ENCODE data around the gene VPS13A.

Gene VPS13A

GRCh38 chr9:77462066-77462465, 284.7 kb downstream of the VPS13A start:
- Mint-ChIP-seq H3K4me1 (ENCODE audit: low read depth) (peaks cover 3% of the 10 kb centered on the region), H3K27ac (no peak overlapping the region), H3K4me3 (no peak overlapping the region), H3K9me3 (ENCODE audit: low read depth) (no peaks in the 10 kb centered on the region), H3K27me3 (no peaks in the 10 kb centered on the region), H3K36me3 (no peaks in the 10 kb centered on the region)

- H3K27ac Mint-ChIP-seq: no peak overlapping the region
- H3K27me3 Mint-ChIP-seq: no peaks in the 10 kb centered on the region
- no peaks in the 10 kb centered on the region for H3K36me3 Mint-ChIP-seq
- no peak overlapping the region for H3K4me3 Mint-ChIP-seq
- no peaks in the 10 kb centered on the region for H3K9me3 Mint-ChIP-seq (ENCODE audit: low read depth)
- no peaks in the 10 kb centered on the region for H3K4me1 Mint-ChIP-seq (ENCODE audit: low read depth)
Observed at GRCh38 chr9:77463151-77463550, 285.8 kb downstream of the VPS13A start.

- H3K27me3 Mint-ChIP-seq: no peaks in the 10 kb centered on the region
Observed at GRCh38 chr9:77464661-77465060, 287.3 kb downstream of the VPS13A start.

GRCh38 chr9:77469515-77470231, 292.3 kb downstream of the VPS13A start:
- Mint-ChIP-seq H3K4me1 (ENCODE audit: low read depth) (no peaks in the 10 kb centered on the region), H3K36me3 (peaks cover 2% of the 10 kb centered on the region), H3K27me3 (no peaks in the 10 kb centered on the region), H3K9me3 (ENCODE audit: low read depth) (no peaks in the 10 kb centered on the region), H3K27ac (no peak overlapping the region), H3K4me3 (no peak overlapping the region)

More at GRCh38 chr9:77464661-77465060, 287.3 kb downstream of the VPS13A start:
- H3K27ac Mint-ChIP-seq: no peak overlapping the region
- no peaks in the 10 kb centered on the region for H3K36me3 Mint-ChIP-seq
- no peaks in the 10 kb centered on the region for H3K9me3 Mint-ChIP-seq (ENCODE audit: low read depth)
- H3K4me1 Mint-ChIP-seq (ENCODE audit: low read depth): no peaks in the 10 kb centered on the region
- no peak overlapping the region for H3K4me3 Mint-ChIP-seq

Data from activated naive CD8-positive, alpha-beta T cell (primary cell).